SU-DHL-6 (cell line): ENCODE measurements around the gene DAAM1.

Experiments
- H2AFZ ChIP-seq: fragments of 200-600 bp; sonication (generic); 2 replicates; pipeline ENCODE4 v1.6.1; 2014; ENCODE audit warnings: low read depth, mild to moderate bottlenecking, moderate library complexity, mixed read lengths, antibody characterized with exemption, low read length; ENCODE audit not compliant: severe bottlenecking
- H3F3A ChIP-seq: fragments of 200-600 bp; shearing (Covaris generic); 2 replicates; pipeline ENCODE4 v1.6.0; 2016; ENCODE audit warnings: antibody characterized with exemption, mild to moderate bottlenecking; ENCODE audit not compliant: insufficient read depth
- H3K27ac ChIP-seq: fragments of 200-600 bp; sonication (generic); 2 replicates; pipeline ENCODE4 v1.5.1; 2016; ENCODE audit warnings: low read depth, mild to moderate bottlenecking, low read length, moderate library complexity, mixed read lengths
- H3K27me3 ChIP-seq: fragments of 200-600 bp; sonication (generic), shearing (Covaris generic); 2 replicates; pipeline ENCODE4 v1.6.0; 2014; ENCODE audit warnings: mild to moderate bottlenecking, low read length
- H3K36me3 ChIP-seq: fragments of 200-600 bp; sonication (generic); 2 replicates; pipeline ENCODE4 v1.6.1; 2014; ENCODE audit warnings: mild to moderate bottlenecking, low read length, mixed read lengths
- H3K4me2 ChIP-seq: fragments of 300-600, 200-600 bp; shearing (Covaris generic), sonication (generic); 2 replicates; pipeline ENCODE4 v1.6.0; 2014; ENCODE audit warnings: low read length, low read depth, mild to moderate bottlenecking; ENCODE audit not compliant: poor library complexity, severe bottlenecking
- H3K4me3 ChIP-seq: fragments of 200-600 bp; sonication (generic); 2 replicates; pipeline ENCODE4 v1.5.1; 2014; ENCODE audit warnings: antibody characterized with exemption, low read length, mild to moderate bottlenecking, mixed read lengths; ENCODE audit not compliant: insufficient read depth, poor library complexity, severe bottlenecking
- H3K79me2 ChIP-seq: fragments of 200-600 bp; sonication (generic); 2 replicates; pipeline ENCODE4 v1.6.1; 2014; ENCODE audit warnings: mild to moderate bottlenecking, low read length, moderate library complexity; ENCODE audit not compliant: insufficient read depth
- H3K9ac ChIP-seq: fragments of 200-600 bp; sonication (generic); 2 replicates; pipeline ENCODE4 v1.7.0; 2014; ENCODE audit warnings: mild to moderate bottlenecking, low read length
- H3K9me2 ChIP-seq: fragments of 200-600 bp; sonication (generic); replicated peaks from 2 replicates; pipeline ENCODE4 v1.6.1; 2014; ENCODE audit warnings: low read length; ENCODE audit not compliant: insufficient read depth
- H3K9me3 ChIP-seq: fragments of 200-600 bp; sonication (generic); 2 replicates; pipeline ENCODE4 v1.6.1; 2014; ENCODE audit warnings: low read length, mixed read lengths; ENCODE audit not compliant: insufficient read depth
- H4K20me1 ChIP-seq: fragments of 200-600 bp; sonication (generic); 2 replicates; pipeline ENCODE4 v1.6.1; 2014; ENCODE audit warnings: low read depth, mild to moderate bottlenecking, antibody characterized with exemption, low read length, moderate library complexity, mixed read lengths
- EZH2phosphoT487 ChIP-seq: fragments of 200-600 bp; sonication (generic), shearing (Covaris generic); conservative IDR thresholded peaks from 2 replicates; pipeline ENCODE4 v1.6.1; 2018; ENCODE audit warnings: mild to moderate bottlenecking, antibody characterized with exemption, low read length, moderate library complexity, mixed read lengths
- TF ChIP-seq, protein P1 (sequence below): fragments of 200-600 bp; sonication (generic); IDR thresholded peaks from one replicate; pipeline ENCODE4 v1.5.1; 2017; ENCODE audit warnings: antibody characterized with exemption, mild to moderate bottlenecking, low read length, moderate library complexity; ENCODE audit not compliant: insufficient read depth, poor library complexity, severe bottlenecking

DAAM1 gene

GRCh38 chr14:59276235-59276634 lies 87.8 kb downstream of the DAAM1 start:
- H3K79me2 ChIP-seq = no peaks in the 10 kb centered on the region
- H4K20me1 ChIP-seq = no peaks in the 10 kb centered on the region
- H3K9ac ChIP-seq = no peak overlapping the region
- H3K4me3 ChIP-seq = no peak overlapping the region
- TF ChIP-seq, protein P1, sequence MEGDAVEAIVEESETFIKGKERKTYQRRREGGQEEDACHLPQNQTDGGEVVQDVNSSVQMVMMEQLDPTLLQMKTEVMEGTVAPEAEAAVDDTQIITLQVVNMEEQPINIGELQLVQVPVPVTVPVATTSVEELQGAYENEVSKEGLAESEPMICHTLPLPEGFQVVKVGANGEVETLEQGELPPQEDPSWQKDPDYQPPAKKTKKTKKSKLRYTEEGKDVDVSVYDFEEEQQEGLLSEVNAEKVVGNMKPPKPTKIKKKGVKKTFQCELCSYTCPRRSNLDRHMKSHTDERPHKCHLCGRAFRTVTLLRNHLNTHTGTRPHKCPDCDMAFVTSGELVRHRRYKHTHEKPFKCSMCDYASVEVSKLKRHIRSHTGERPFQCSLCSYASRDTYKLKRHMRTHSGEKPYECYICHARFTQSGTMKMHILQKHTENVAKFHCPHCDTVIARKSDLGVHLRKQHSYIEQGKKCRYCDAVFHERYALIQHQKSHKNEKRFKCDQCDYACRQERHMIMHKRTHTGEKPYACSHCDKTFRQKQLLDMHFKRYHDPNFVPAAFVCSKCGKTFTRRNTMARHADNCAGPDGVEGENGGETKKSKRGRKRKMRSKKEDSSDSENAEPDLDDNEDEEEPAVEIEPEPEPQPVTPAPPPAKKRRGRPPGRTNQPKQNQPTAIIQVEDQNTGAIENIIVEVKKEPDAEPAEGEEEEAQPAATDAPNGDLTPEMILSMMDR = no peak
- no peak for TF ChIP-seq EZH2phosphoT487
- H3K27ac ChIP-seq = peak overlapping the region; percentile 42; the same call in 1 of the 2 replicates
- H3K9me2 ChIP-seq = no peaks in the 10 kb centered on the region
- no peak overlapping the region for H3K4me2 ChIP-seq
- H3K9me3 ChIP-seq = no peaks in the 10 kb centered on the region
- no peaks in the 10 kb centered on the region for H3K36me3 ChIP-seq
- H3F3A ChIP-seq = peaks cover 10% of the 10 kb centered on the region
- no peaks in the 10 kb centered on the region for H3K27me3 ChIP-seq
- no peak overlapping the region for H2AFZ ChIP-seq

DNA sequence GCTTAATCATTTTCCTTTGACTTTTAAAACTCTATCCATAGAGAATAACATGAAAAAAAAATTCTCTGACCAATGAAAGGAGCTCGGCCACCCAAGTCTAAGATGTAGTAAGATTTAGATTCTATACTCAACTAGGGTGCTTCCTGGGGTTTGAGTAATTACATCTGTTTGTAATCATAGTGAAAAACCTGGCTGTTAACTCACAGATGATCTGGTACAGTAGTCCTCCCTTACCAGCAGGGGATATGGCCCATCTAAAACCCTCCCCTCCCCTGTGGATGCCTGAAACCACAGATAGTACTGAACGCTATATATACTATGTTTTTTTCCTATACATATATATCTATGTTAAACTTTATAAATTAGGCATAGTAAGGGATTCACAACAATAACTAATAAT lies 89.2 kb downstream of the DAAM1 start:
- H3K9ac ChIP-seq = no peak overlapping the region
- TF ChIP-seq EZH2phosphoT487 = no peak
- TF ChIP-seq, protein P1 = no peak
- H3K27me3 ChIP-seq = no peaks in the 10 kb centered on the region
- no peak overlapping the region for H3K27ac ChIP-seq
- H3K4me3 ChIP-seq = no peak overlapping the region
- H3K9me3 ChIP-seq = no peaks in the 10 kb centered on the region
- no peaks in the 10 kb centered on the region for H3K9me2 ChIP-seq
- H3K36me3 ChIP-seq = no peaks in the 10 kb centered on the region
- no peaks in the 10 kb centered on the region for H3K79me2 ChIP-seq
- no peaks in the 10 kb centered on the region for H4K20me1 ChIP-seq
- H3K4me2 ChIP-seq = no peak overlapping the region
- peaks cover 10% of the 10 kb centered on the region for H3F3A ChIP-seq
- no peak overlapping the region for H2AFZ ChIP-seq

- Histone ChIP-seq H4K20me1 (no peaks in the 10 kb centered on the region), H3K9me2 (no peaks in the 10 kb centered on the region), H3K79me2 (no peaks in the 10 kb centered on the region), H2AFZ (no peak overlapping the region), H3K27me3 (no peaks in the 10 kb centered on the region), H3K4me2 (no peak overlapping the region), H3K36me3 (peaks cover 4% of the 10 kb centered on the region; the same call in 1 of the 2 replicates), H3K9ac (no peak overlapping the region), H3K9me3 (no peaks in the 10 kb centered on the region), H3F3A (peaks cover 9% of the 10 kb centered on the region), H3K27ac (no peak overlapping the region), H3K4me3 (no peak overlapping the region)
- TF ChIP-seq EZH2phosphoT487 = no peak
- TF ChIP-seq, protein P1 = no peak
Observed at GRCh38 chr14:59278111-59278510, 89.6 kb downstream of the DAAM1 start.

- no peak overlapping the region for H3K4me3 ChIP-seq
- peaks cover 7% of the 10 kb centered on the region; the same call in 1 of the 2 replicates for H3K36me3 ChIP-seq
- no peaks in the 10 kb centered on the region for H3K9me2 ChIP-seq
- no peak overlapping the region for H3K27ac ChIP-seq
- H3K4me2 ChIP-seq = no peak overlapping the region
- TF ChIP-seq EZH2phosphoT487 = no peak
- TF ChIP-seq, protein P1 = no peak
- H3K9me3 ChIP-seq = no peaks in the 10 kb centered on the region
- no peaks in the 10 kb centered on the region for H3K79me2 ChIP-seq
- no peak overlapping the region for H3K9ac ChIP-seq
- no peaks in the 10 kb centered on the region for H4K20me1 ChIP-seq
- H2AFZ ChIP-seq = no peak overlapping the region
- no peaks in the 10 kb centered on the region for H3F3A ChIP-seq
- no peaks in the 10 kb centered on the region for H3K27me3 ChIP-seq
Observed at GRCh38 chr14:59280961-59281360, 92.5 kb downstream of the DAAM1 start.
